ENCODE results near the gene ARGFX.

ARGFX gene

DNA sequence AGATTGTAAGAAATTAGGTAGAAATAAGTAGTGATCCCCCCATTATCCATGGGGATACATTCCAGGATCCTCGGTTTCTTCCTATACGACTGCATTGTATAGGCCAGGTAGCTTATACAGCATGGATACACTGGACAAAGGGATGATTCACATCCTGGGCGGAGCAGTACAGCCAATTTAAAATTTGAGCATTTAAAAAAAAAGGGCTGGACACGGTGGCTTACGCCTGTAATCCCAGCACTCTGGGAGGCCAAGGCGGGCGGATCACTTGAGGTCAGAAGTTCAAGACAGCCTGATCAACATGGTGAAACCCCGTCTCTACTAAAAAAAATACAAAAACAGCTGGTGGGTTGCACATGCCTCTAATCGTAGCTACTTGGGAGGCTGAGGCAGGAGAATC, 976 bp upstream of the ARGFX start:
- no peak overlapping the region for H3K4me3 ChIP-seq (ENCODE audit: insufficient read depth, low read length, poor library complexity, severe bottlenecking)
- no peak overlapping the region for H3K27ac ChIP-seq (ENCODE audit: low read depth, low read length)
- H3K4me2 ChIP-seq (ENCODE audit: low read depth, low read length, poor library complexity, severe bottlenecking), result no peak overlapping the region
- no peaks in the 10 kb centered on the region for H3K9me2 ChIP-seq (replicated peaks; ENCODE audit: insufficient read depth, low read length)
- H3K9ac ChIP-seq (ENCODE audit: low read length), result no peak overlapping the region
- no peaks in the 10 kb centered on the region for H3K79me2 ChIP-seq (ENCODE audit: insufficient read depth, low read length)
- H3K9me3 ChIP-seq (ENCODE audit: insufficient read depth, low read length), result no peaks in the 10 kb centered on the region
- no peaks in the 10 kb centered on the region for H3K27me3 ChIP-seq (ENCODE audit: low read length)
- H4K20me1 ChIP-seq (ENCODE audit: low read depth, low read length), result no peaks in the 10 kb centered on the region
- H3K36me3 ChIP-seq (ENCODE audit: low read length), result no peaks in the 10 kb centered on the region
- no peak overlapping the region for H2AFZ ChIP-seq (ENCODE audit: low read depth, low read length, severe bottlenecking)
- no peaks in the 10 kb centered on the region for H3F3A ChIP-seq (ENCODE audit: insufficient read depth)
- TF ChIP-seq EZH2phosphoT487 (conservative IDR thresholded peaks at IDR 0.05; ENCODE audit: low read length), result no peak
- no peak for TF ChIP-seq CTCF (IDR thresholded peaks at IDR 0.05; ENCODE audit: insufficient read depth, low read length, poor library complexity, severe bottlenecking)

GRCh38 chr3:121574449-121574848, 6.7 kb downstream of the ARGFX start:
- Histone ChIP-seq H3K9me3 (ENCODE audit: insufficient read depth, low read length) (no peaks in the 10 kb centered on the region), H3K9me2 (replicated peaks; ENCODE audit: insufficient read depth, low read length) (no peaks in the 10 kb centered on the region), H3K4me3 (ENCODE audit: insufficient read depth, low read length, poor library complexity, severe bottlenecking) (no peak overlapping the region), H3K27me3 (ENCODE audit: low read length) (no peaks in the 10 kb centered on the region), H3K79me2 (ENCODE audit: insufficient read depth, low read length) (no peaks in the 10 kb centered on the region), H3K27ac (ENCODE audit: low read depth, low read length) (no peak overlapping the region), H3K36me3 (ENCODE audit: low read length) (no peaks in the 10 kb centered on the region), H3K9ac (ENCODE audit: low read length) (no peak overlapping the region), H2AFZ (ENCODE audit: low read depth, low read length, severe bottlenecking) (no peak overlapping the region), H4K20me1 (ENCODE audit: low read depth, low read length) (no peaks in the 10 kb centered on the region), H3F3A (ENCODE audit: insufficient read depth) (no peaks in the 10 kb centered on the region), H3K4me2 (ENCODE audit: low read depth, low read length, poor library complexity, severe bottlenecking) (no peak overlapping the region)
- no peak for TF ChIP-seq CTCF (IDR thresholded peaks at IDR 0.05; ENCODE audit: insufficient read depth, low read length, poor library complexity, severe bottlenecking)
- TF ChIP-seq EZH2phosphoT487 (conservative IDR thresholded peaks at IDR 0.05; ENCODE audit: low read length), result no peak

DNA sequence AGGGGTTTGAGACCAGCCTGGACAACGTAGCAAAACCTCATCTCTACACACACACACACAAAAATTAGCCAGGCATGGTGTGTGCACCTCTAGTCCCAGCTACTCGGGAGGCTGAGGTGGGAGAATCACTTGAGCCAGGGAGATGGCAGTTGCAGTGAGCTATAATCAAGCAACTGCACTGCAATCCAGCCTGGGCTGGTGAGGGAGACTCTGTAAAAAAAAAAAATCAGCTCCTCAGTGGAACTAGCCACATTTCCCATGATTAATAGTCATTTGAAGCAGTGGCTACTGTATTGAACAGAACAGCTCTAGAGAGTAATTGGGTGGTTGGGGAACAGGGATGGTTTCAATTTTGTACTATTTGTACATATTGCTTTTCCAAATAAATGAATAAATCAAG, 13.9 kb downstream of the ARGFX start:
- no peak for TF ChIP-seq CTCF (IDR thresholded peaks at IDR 0.05; ENCODE audit: insufficient read depth, low read length, poor library complexity, severe bottlenecking)
- TF ChIP-seq EZH2phosphoT487 (conservative IDR thresholded peaks at IDR 0.05; ENCODE audit: low read length), result no peak
- Histone ChIP-seq H3K27ac (ENCODE audit: low read depth, low read length) (no peak overlapping the region), H3K79me2 (ENCODE audit: insufficient read depth, low read length) (no peaks in the 10 kb centered on the region), H3K9me2 (replicated peaks; ENCODE audit: insufficient read depth, low read length) (no peaks in the 10 kb centered on the region), H4K20me1 (ENCODE audit: low read depth, low read length) (no peaks in the 10 kb centered on the region), H3K27me3 (ENCODE audit: low read length) (no peaks in the 10 kb centered on the region), H3K36me3 (ENCODE audit: low read length) (no peaks in the 10 kb centered on the region), H3K9me3 (ENCODE audit: insufficient read depth, low read length) (no peaks in the 10 kb centered on the region), H3K9ac (ENCODE audit: low read length) (no peak overlapping the region), H2AFZ (ENCODE audit: low read depth, low read length, severe bottlenecking) (no peak overlapping the region), H3K4me2 (ENCODE audit: low read depth, low read length, poor library complexity, severe bottlenecking) (no peak overlapping the region), H3K4me3 (ENCODE audit: insufficient read depth, low read length, poor library complexity, severe bottlenecking) (no peak overlapping the region), H3F3A (ENCODE audit: insufficient read depth) (no peaks in the 10 kb centered on the region)

- Histone ChIP-seq H3K9me2 (replicated peaks; ENCODE audit: insufficient read depth, low read length) (no peaks in the 10 kb centered on the region), H3K4me3 (ENCODE audit: insufficient read depth, low read length, poor library complexity, severe bottlenecking) (no peak overlapping the region), H3K79me2 (ENCODE audit: insufficient read depth, low read length) (no peaks in the 10 kb centered on the region), H2AFZ (ENCODE audit: low read depth, low read length, severe bottlenecking) (no peak overlapping the region), H3K27ac (ENCODE audit: low read depth, low read length) (no peak overlapping the region), H3K9ac (ENCODE audit: low read length) (no peak overlapping the region), H3K9me3 (ENCODE audit: insufficient read depth, low read length) (no peaks in the 10 kb centered on the region), H4K20me1 (ENCODE audit: low read depth, low read length) (no peaks in the 10 kb centered on the region), H3K36me3 (ENCODE audit: low read length) (no peaks in the 10 kb centered on the region), H3F3A (ENCODE audit: insufficient read depth) (no peaks in the 10 kb centered on the region), H3K27me3 (ENCODE audit: low read length) (no peaks in the 10 kb centered on the region), H3K4me2 (ENCODE audit: low read depth, low read length, poor library complexity, severe bottlenecking) (no peak overlapping the region)
- TF ChIP-seq EZH2phosphoT487 (conservative IDR thresholded peaks at IDR 0.05; ENCODE audit: low read length) (no peak), CTCF (IDR thresholded peaks at IDR 0.05; ENCODE audit: insufficient read depth, low read length, poor library complexity, severe bottlenecking) (no peak)
These were observed 16.7 kb downstream of the ARGFX start for GRCh38 chr3:121584418-121584817.

All from SU-DHL-6 (cell line).